HG03558 (cell line): ENCODE measurements around the gene IL15.
A peak's percentile ranks its signal among the peaks of the same experiment; 100 is the strongest.
"Not testable (repeated sequence)": the region's sequence is repeated elsewhere in the genome, so short reads cannot be mapped to it uniquely, and the experiment has no call there.

ENCODE experiments used
- ATAC-seq: cut with Tn5 transposase; IDR thresholded peaks from one replicate; pipeline ENCODE4 v1.9.1; 2021; ENCODE audit warnings: moderate number of reproducible peaks; ENCODE audit not compliant: unreplicated experiment; ENCODE audit errors: extremely low read depth

Gene IL15

GRCh38 chr4:141645611-141646340 lies 9.4 kb downstream of the IL15 start:
- ATAC-seq: no peak

DNA sequence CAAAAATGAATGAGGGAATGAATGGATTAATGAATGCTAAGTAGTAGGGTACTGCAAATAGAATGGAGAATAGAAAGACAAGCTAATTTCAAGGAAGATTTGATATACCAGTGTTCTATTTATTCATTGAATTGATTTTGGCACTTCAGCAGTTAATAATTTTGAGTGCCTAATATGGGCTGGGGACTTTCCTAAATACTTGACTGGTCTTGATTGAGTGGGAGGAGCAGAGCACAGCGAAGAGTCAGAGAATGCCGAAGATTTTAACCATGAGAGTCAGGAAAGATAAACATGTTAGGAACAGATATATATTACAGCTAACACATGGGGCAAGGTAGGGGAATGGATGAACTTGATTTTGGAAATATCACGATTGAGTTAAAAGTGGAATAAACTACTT lies 10.6 kb downstream of the IL15 start:
- no peak for ATAC-seq

GRCh38 chr4:141647966-141648365 lies 11.6 kb downstream of the IL15 start:
- no peak for ATAC-seq

- ATAC-seq: no peak
These were observed 15.9 kb downstream of the IL15 start for GRCh38 chr4:141652161-141652778.

GRCh38 chr4:141654098-141654497 lies 17.7 kb downstream of the IL15 start:
- ATAC-seq: no peak

DNA sequence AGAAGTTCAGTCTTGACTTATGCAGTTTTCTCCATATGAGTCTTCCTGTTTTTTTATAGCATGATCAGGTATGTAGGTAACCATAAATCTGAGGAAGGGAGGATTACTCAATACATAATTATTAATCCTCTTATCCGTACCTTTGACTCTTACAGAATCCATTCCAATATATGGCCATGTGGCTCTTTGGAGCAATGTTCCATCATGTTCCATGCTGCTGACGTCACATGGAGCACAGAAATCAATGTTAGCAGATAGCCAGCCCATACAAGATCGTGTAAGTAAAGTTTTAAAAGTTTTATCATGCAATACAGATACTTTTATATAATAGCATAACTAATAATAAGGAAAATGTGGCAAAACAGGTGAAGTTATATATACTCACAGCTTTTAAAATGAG lies 19.6 kb downstream of the IL15 start:
- no peak for ATAC-seq

DNA sequence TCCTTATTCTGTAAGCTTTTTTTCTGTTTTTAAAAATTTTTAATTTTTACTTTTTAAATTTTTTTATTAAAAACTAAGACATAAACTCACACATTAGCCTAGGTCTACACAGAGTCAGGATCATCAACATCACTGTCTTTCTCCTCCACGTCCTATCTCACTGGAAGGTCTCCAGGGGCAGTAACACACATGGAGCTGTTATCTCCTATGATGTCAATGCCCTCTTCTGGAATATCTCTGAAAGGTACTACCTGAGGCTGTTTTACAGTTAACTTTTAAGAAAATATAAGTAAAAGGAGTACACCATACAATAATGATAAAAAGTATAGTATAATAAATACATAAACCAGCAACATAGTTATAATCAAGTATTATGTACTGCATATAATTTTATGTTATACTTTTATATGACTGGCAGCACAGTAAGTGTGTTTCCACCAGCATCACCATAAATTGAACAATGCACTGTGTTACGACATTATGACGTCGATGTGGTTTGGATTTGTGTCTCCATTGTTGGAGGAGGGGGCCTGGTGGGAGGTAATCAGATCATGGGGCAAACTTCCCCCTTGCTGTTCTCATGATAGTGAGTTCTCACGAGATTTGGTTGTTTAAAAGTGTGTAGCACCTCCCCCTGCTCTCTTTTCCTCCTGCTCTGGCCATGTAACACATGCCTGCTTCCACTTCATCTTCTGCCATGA lies 21.3 kb downstream of the IL15 start:
- no peak for ATAC-seq

GRCh38 chr4:141658309-141658708 lies 21.9 kb downstream of the IL15 start:
- peak; percentile 35 for ATAC-seq

- peak; percentile 34 for ATAC-seq
These were observed 23.2 kb downstream of the IL15 start for GRCh38 chr4:141659539-141659938.

DNA sequence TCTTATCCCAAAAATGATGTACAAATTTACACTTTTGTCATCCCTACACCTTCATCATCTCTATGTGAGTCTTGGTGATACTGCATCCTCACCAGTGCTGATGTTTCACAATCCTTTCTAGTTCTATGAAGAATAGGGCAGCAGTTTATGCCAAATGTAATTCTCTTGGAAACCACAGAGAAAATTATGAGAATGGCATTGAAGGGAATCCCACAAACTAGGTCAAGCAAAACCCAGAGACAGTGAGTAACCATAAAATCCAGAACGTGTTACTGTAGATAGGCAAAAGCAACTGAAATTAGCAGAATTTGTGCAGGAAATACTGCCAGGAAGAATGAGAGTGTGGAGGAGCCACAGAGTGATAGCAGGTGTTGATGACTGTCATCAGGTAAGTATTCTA lies 24.5 kb downstream of the IL15 start:
- ATAC-seq: no peak

DNA sequence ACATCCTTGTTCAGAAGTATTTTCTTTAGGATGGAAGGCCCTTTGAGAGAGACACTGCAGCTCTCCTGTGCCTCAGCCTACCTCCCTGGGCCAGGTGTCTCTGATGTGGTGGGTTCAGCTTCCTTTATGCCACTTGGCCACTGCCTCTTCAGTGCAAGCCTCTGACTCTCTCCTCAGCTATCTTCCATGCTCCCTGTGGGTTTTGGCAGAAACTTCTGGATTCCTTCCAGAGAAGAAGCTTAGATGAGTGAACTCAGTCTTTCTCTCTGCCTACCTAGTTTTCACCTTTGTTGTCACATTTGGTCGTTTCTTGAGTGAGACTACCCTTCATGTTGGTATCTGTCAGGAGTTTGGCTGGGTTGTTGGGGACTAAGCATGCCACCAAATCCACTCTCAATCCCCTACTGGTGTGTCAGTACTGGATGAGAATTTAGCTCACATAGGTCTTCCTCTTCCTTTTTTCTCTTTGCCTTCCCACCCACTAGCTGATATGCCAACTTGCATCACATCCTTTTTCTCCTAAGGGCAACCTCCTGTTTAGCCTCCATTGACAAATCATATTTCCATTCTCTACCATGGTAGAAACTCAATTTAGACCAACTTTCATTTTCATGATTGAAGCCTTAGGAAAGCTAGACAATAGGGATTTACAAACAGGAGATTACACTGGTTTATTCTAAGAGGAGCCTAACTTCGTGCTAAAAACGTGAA lies 32.0 kb downstream of the IL15 start:
- ATAC-seq: no peak

DNA sequence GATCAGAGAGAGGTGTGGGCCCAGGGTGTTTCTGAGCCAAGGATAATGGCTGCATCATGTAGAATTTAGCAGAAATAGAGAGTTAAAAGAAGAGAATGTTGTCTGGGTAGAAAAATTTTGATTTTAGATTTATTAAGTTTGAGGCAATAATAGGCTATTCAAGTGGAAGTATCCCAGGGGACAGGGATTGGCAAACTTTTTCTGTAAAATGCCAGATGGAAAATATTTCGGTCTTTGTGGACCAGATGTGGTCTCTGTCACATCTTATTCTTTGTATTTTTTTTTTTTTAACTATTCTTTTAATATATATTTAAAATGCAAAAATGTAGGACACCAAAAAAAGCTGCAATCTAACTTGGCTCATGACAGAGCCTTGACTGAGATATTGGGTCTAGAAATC lies 33.1 kb downstream of the IL15 start:
- no peak for ATAC-seq

DNA sequence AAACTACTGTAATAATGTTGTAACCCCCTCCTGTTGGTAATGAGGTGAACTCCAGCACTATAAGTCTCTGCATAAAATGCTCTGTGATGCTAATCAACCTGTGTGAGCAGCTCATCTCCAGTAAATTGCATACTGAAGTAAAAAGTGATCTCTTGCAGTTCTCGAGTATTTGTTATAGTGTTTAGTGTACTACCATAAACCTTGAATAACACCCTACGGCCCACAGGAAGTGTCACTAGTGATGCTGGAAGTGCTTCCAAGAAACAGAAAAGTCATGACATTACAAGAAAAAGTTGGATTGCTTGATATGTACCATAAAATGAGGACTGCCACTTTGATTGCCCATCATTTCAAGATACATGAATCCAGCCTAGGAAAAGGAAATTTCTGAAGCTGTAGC lies 39.0 kb downstream of the IL15 start:
- ATAC-seq: no peak

GRCh38 chr4:141676087-141676670 lies 39.8 kb downstream of the IL15 start:
- ATAC-seq: no peak

- ATAC-seq: no peak
These were observed 43.7 kb downstream of the IL15 start for GRCh38 chr4:141680060-141680459.

DNA sequence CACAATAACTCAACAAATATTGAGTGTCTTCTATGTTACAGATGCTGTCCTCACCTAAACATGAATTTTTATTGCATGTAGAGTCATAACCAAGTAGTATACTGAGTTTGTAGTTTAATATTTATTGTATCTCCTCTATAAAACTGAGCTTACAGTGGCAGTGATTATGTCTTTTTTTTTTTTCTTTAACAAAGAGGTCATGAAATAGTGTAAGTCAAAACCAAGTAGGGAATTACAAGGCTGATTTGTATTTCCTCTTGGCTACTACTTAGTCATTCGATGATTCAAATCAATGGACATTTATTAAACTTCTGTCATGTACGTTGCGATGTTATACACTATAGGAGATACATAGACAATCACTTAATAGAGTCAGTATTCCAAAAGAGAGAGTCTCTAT lies 48.4 kb downstream of the IL15 start:
- no peak for ATAC-seq

- ATAC-seq: no peak
These were observed 49.9 kb downstream of the IL15 start for GRCh38 chr4:141686146-141686775.

- ATAC-seq: no peak
These were observed 50.5 kb downstream of the IL15 start for GRCh38 chr4:141686879-141687278.

DNA sequence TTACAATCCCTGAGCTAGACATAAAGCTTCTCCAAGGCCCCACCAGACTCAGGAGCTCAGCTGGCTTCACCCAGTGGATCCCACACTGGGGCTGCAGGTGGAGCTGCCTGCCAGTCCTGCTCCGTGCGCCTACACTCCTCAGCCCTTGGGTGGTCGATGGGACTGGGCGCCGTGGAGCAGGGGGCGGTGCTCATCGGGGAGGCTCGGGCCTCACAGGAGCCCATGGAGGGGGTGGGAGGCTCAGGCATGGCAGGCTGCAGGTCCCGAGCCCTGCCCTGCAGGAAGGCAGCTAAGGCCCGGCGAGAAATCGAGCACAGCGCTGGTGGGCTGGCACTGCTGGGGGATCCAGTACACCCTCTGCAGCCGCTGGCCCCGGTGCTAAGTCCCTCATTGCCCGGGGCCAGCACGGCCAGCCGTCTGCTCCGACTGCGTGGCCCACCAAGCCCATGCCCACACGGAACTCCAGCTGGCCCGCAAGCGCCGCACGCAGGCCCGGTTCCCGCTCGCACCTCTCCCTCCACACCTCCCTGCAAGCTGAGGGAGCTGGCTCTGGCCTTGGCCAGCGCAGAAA lies 53.4 kb downstream of the IL15 start:
- not testable (repeated sequence) for ATAC-seq

GRCh38 chr4:141691247-141691646 lies 54.9 kb downstream of the IL15 start:
- ATAC-seq: not testable (repeated sequence)
